Measurements from ENCODE around the gene SLC22A1.
"Not testable (repeated sequence)": the region's sequence is repeated elsewhere in the genome, so short reads cannot be mapped to it uniquely, and the experiment has no call there.

The SLC22A1 gene

GRCh38 chr6:160132776-160133338 lies 11.2 kb downstream of the SLC22A1 start:
- Histone ChIP-seq H3K79me2 (ENCODE audit: low read length) (no peaks in the 10 kb centered on the region), H3K36me3 (replicated peaks; ENCODE audit: low read depth, low read length) (no peaks in the 10 kb centered on the region), H3K9me3 (ENCODE audit: insufficient read depth, low read length) (no peaks in the 10 kb centered on the region), H3K27ac (ENCODE audit: low read length) (no peak overlapping the region), H3K9ac (ENCODE audit: low read length) (no peak overlapping the region), H3K4me3 (ENCODE audit: low read length) (no peak overlapping the region), H3K4me2 (ENCODE audit: low read length) (no peak overlapping the region), H4K20me1 (ENCODE audit: insufficient read depth, low read length) (no peaks in the 10 kb centered on the region), H3K4me1 (ENCODE audit: low read length) (peaks cover 11% of the 10 kb centered on the region), H3K27me3 (ENCODE audit: low read depth, low read length) (no peaks in the 10 kb centered on the region), H2AFZ (ENCODE audit: low read depth, low read length) (no peak overlapping the region)
- TF ChIP-seq CTCF (IDR thresholded peaks at IDR 0.05; ENCODE audit: low read depth, low read length) (no peak), EZH2phosphoT487 (IDR thresholded peaks at IDR 0.05; ENCODE audit: low read depth) (no peak)

GRCh38 chr6:160133441-160134336 lies 12.1 kb downstream of the SLC22A1 start:
- Histone ChIP-seq H2AFZ (ENCODE audit: low read depth, low read length) (no peak overlapping the region), H3K79me2 (ENCODE audit: low read length) (no peaks in the 10 kb centered on the region), H3K9me3 (ENCODE audit: insufficient read depth, low read length) (no peaks in the 10 kb centered on the region), H3K27ac (ENCODE audit: low read length) (no peak overlapping the region), H3K4me3 (ENCODE audit: low read length) (no peak overlapping the region), H3K27me3 (ENCODE audit: low read depth, low read length) (no peaks in the 10 kb centered on the region), H3K36me3 (replicated peaks; ENCODE audit: low read depth, low read length) (no peaks in the 10 kb centered on the region), H3K9ac (ENCODE audit: low read length) (no peak overlapping the region), H4K20me1 (ENCODE audit: insufficient read depth, low read length) (no peaks in the 10 kb centered on the region), H3K4me1 (ENCODE audit: low read length) (peaks cover 14% of the 10 kb centered on the region), H3K4me2 (ENCODE audit: low read length) (no peak overlapping the region)
- TF ChIP-seq CTCF (IDR thresholded peaks at IDR 0.05; ENCODE audit: low read depth, low read length) (no peak), EZH2phosphoT487 (IDR thresholded peaks at IDR 0.05; ENCODE audit: low read depth) (no peak)

- not testable (repeated sequence) for H3K9ac ChIP-seq (ENCODE audit: low read length); H3K27me3 ChIP-seq (ENCODE audit: low read depth, low read length); H3K4me3 ChIP-seq (ENCODE audit: low read length); H3K79me2 ChIP-seq (ENCODE audit: low read length); H3K9me3 ChIP-seq (ENCODE audit: insufficient read depth, low read length); H2AFZ ChIP-seq (ENCODE audit: low read depth, low read length); H3K36me3 ChIP-seq (replicated peaks; ENCODE audit: low read depth, low read length); H4K20me1 ChIP-seq (ENCODE audit: insufficient read depth, low read length); H3K27ac ChIP-seq (ENCODE audit: low read length)
- Histone ChIP-seq H3K4me1 (ENCODE audit: low read length) (peaks cover 14% of the 10 kb centered on the region), H3K4me2 (ENCODE audit: low read length) (peak overlapping the region; percentile 51; the same call in 1 of the 2 replicates)
These were observed 12.7 kb downstream of the SLC22A1 start for GRCh38 chr6:160134337-160134751.

GRCh38 chr6:160134779-160135547 lies 13.3 kb downstream of the SLC22A1 start:
- H3K9me3 ChIP-seq (ENCODE audit: insufficient read depth, low read length) = no peaks in the 10 kb centered on the region
- TF ChIP-seq EZH2phosphoT487 (IDR thresholded peaks at IDR 0.05; ENCODE audit: low read depth) = no peak
- TF ChIP-seq CTCF (IDR thresholded peaks at IDR 0.05; ENCODE audit: low read depth, low read length) = no peak
- peaks cover 14% of the 10 kb centered on the region for H3K4me1 ChIP-seq (ENCODE audit: low read length)
- H3K27me3 ChIP-seq (ENCODE audit: low read depth, low read length) = no peaks in the 10 kb centered on the region
- H3K9ac ChIP-seq (ENCODE audit: low read length) = no peak overlapping the region
- H3K79me2 ChIP-seq (ENCODE audit: low read length) = no peaks in the 10 kb centered on the region
- no peak overlapping the region for H3K4me3 ChIP-seq (ENCODE audit: low read length)
- no peaks in the 10 kb centered on the region for H4K20me1 ChIP-seq (ENCODE audit: insufficient read depth, low read length)
- no peak overlapping the region for H2AFZ ChIP-seq (ENCODE audit: low read depth, low read length)
- H3K36me3 ChIP-seq (replicated peaks; ENCODE audit: low read depth, low read length) = no peaks in the 10 kb centered on the region
- H3K27ac ChIP-seq (ENCODE audit: low read length) = no peak overlapping the region
- peak overlapping the region; percentile 51 for H3K4me2 ChIP-seq (ENCODE audit: low read length)
